ENCODE results near the gene MRPL49.

- TF ChIP-seq, protein P1, sequence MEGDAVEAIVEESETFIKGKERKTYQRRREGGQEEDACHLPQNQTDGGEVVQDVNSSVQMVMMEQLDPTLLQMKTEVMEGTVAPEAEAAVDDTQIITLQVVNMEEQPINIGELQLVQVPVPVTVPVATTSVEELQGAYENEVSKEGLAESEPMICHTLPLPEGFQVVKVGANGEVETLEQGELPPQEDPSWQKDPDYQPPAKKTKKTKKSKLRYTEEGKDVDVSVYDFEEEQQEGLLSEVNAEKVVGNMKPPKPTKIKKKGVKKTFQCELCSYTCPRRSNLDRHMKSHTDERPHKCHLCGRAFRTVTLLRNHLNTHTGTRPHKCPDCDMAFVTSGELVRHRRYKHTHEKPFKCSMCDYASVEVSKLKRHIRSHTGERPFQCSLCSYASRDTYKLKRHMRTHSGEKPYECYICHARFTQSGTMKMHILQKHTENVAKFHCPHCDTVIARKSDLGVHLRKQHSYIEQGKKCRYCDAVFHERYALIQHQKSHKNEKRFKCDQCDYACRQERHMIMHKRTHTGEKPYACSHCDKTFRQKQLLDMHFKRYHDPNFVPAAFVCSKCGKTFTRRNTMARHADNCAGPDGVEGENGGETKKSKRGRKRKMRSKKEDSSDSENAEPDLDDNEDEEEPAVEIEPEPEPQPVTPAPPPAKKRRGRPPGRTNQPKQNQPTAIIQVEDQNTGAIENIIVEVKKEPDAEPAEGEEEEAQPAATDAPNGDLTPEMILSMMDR (IDR thresholded peaks at IDR 0.05) = no peak
- no peak for TF ChIP-seq EZH2 (IDR thresholded peaks at IDR 0.05; ENCODE audit: borderline replicate concordance, insufficient read depth, low read depth, low read length, poor library complexity, severe bottlenecking)
Observed at GRCh38 chr11:65136515-65137096, 14.5 kb downstream of the MRPL49 start.

Measured in B cell (primary cell).